Measurements from ENCODE around the gene ZBTB47. TPM values are rescaled to one million over a fixed set of nuclear protein-coding genes. Genes with fewer than 3 reads are reported as not detected.

ZBTB47 gene
- polyA plus RNA-seq, 1 donor = 37.8 TPM

DNA sequence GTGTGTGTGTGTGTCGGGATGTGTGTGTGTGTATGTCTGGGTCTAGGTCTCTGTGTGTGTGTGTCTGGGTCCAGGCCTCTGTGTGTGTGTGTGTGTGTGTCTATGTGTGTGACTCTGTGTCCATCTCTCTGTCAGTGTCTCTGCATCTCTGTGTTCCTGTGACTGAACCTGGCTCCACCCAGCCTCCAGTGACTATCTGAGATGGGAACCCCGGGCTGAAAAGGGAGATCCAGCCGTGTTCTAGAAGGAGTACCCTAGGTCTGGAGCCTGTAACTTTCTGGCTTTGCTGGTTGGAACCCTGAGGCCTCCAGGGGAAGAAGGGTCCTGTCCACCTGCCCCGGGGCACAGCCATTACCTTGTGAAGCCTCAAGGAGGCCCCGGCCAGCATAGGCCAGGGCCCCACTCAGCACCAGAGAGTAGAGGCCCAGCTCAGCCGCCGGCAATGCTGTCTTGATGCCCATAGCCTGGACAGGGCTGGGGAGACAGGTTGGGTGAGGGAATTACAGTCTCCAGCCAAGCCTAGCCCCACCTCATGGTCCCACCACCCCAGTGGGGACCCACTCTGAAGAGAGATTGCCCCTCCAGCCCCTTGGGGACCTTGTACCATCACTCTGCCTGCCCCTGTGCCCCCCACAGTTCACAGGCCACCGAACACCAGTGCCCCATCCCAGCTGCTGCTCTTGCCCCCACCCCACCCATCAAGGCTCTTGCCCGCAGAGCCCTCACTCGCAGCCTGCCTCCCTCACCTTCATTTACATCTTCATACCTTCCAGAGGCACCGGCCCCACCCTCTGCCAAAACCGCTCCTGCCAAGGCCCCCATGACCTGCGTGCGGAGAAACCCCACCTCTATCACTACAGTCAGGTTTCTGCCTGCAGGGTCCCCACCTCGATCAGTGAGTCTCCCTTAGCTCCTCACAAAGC, 47.1 kb downstream of the ZBTB47 start:
- DNase-seq = no peak

DNA sequence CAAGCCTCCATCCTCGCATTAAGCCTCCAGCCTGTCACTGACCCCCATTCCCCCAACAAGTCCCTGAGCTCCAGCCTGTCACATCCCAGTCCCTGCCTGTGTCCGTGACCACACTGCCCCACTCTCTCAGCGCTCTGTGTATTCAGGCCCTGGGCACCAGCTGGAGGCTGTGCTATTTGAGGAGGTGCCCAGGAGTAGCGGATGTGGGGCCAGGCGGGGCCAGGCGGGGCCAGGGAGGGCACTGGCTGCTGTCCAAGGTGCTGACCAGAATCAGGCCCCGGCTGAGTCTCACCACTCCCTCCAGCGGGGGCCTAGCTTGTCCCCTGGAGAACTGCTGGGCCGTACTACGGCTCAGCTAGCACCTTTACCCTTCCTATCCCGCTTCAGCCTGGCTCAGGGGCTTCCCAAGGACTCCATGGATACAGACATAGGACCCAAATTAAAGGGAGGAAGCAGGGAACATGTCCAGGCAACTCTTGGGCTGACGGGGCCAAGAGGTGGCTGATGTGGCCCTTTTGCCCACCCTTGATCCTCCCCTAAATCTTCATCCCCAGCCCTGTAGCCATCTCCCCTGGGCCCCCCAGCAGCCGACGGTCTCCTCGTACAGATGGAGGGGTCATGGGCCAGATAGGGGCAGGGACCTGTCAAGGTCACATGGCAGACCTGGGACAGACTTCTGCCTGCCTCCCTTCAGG, 48.0 kb downstream of the ZBTB47 start:
- peak; percentile 25 for DNase-seq

- DNase-seq = peak; percentile 19
Observed at GRCh38 chr3:42702066-42702951, 48.8 kb downstream of the ZBTB47 start, which contains the start of gene HHATL. TSS of gene HHATL (minus strand) at chr3:42702798. CDS start at chr3:42700826, 1,972 bp downstream.

GRCh38 chr3:42702982-42703694, 49.6 kb downstream of the ZBTB47 start:
- DNase-seq = no peak

GRCh38 chr3:42703695-42704025, 50.2 kb downstream of the ZBTB47 start:
- DNase-seq = no peak

GRCh38 chr3:42704136-42704841, 50.8 kb downstream of the ZBTB47 start:
- DNase-seq = no peak

- DNase-seq = no peak
Observed at GRCh38 chr3:42705058-42705767, 51.7 kb downstream of the ZBTB47 start.

GRCh38 chr3:42705962-42706585, 52.6 kb downstream of the ZBTB47 start:
- DNase-seq = no peak

GRCh38 chr3:42706721-42707619, 53.5 kb downstream of the ZBTB47 start:
- no peak for DNase-seq

DNA sequence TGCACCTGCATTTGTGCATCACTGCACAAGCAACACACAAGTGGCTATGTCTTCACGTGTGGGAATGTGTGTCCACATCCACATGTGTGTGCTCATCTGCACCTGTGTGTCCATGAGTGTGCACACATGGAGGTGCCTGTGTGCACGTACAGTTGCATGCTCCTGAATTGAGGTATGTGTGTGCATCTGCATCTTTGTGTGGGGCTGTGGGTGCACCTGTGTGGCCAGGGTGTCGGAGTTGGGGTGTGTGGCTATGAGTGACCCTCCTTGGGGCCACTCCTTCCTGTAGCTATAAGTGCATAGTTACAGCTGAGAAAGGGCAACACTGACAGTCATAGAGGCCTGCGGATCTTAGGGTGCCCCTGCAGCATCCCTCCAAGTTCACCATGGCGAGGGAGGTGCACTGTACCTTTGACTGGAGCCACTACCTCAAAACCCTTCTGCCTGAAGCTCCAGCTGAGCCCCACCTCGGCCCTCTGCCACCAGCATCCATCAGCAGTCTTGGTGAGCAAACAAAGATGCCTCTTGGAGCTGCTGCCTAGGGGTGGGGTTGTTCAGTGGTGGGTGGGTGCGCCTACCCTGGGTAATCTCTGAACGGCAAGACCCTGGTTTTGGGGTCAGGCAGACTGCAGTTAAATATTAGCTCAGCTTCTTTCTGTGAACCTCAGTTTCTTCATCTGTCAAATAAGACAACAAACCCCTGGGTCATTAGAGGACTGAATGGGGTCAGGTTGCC, 54.3 kb downstream of the ZBTB47 start:
- DNase-seq = no peak

GRCh38 chr3:42708611-42709151, 55.2 kb downstream of the ZBTB47 start:
- DNase-seq = no peak

DNA sequence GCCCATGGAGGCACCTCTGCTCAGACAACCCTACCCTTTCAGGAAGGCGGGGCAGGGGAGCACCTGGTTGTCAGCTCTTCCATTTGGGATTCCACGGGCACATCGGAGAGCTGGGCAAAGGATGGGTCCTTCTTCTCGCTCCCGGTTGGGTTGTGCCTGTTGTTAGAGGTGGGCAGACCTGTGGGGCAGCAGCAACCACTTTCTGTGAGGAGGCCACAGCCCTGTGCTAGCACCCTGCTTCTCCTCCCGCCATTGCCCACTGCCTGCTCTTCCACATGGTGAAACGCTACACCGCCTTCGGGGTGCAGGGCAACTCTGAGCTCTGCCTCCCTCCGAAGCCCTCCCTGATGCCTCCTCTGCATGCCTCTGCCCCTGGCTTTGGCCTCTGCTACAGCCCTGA, 56.1 kb downstream of the ZBTB47 start:
- no peak for DNase-seq

- no peak for DNase-seq
Observed at GRCh38 chr3:42710323-42711021, 57.0 kb downstream of the ZBTB47 start.

- no peak for DNase-seq
Observed at GRCh38 chr3:42711491-42712343, 58.2 kb downstream of the ZBTB47 start.

DNA sequence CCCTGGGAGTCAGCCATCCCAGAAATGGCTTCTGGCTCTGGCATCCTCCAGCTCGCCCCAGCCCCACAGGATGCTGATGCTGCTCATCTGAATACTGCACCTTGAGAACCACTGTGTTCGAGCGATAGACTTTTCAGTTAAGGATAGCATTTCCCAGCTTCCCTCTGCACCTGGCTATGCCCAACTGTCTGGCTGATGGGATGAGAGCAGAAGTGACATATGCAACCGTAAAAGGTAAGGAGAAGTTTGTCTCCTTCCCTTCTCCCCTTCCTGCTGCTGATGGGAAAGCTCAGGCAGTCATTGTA, 58.8 kb downstream of the ZBTB47 start:
- no peak for DNase-seq

GRCh38 chr3:42712688-42713372, 59.3 kb downstream of the ZBTB47 start:
- DNase-seq = no peak
